Transverse colon (tissue), 4 donors: ENCODE data around the gene MAGEC3. TPM values are rescaled to one million over a fixed set of nuclear protein-coding genes. Genes with fewer than 3 reads are reported as not detected.
"Not testable (repeated sequence)": the region's sequence is repeated elsewhere in the genome, so short reads cannot be mapped to it uniquely, and the experiment has no call there.

Source experiments
- DNase-seq: peaks from one replicate; pipeline ENCODE4 v3.0.0-alpha.2; 2019
- H3K27ac ChIP-seq, 4 donors: fragments of 200-600 bp; sonication (generic); 2 replicates each; pipeline ENCODE4 v1.5.1; 2016 to 2018; ENCODE audit warnings: inconsistent platforms in 4 of 4
- H3K27me3 ChIP-seq: fragments of 200-600 bp; sonication (generic); 2 replicates; pipeline ENCODE4 v1.5.1; 2017; ENCODE audit warnings: inconsistent platforms
- H3K36me3 ChIP-seq, 4 donors: fragments of 200-600 bp; sonication (generic); 2 replicates each; pipeline ENCODE4 v1.5.1; 2017 to 2019; ENCODE audit warnings: inconsistent platforms in 4 of 4
- H3K4me1 ChIP-seq, 4 donors: fragments of 200-600 bp; sonication (generic); 2 replicates each; pipeline ENCODE4 v1.5.1; 2017 to 2020; ENCODE audit warnings: inconsistent platforms in 4 of 4
- H3K4me3 ChIP-seq, 4 donors: fragments of 200-600 bp; sonication (generic); 1 replicate in 1 of 4; 2 replicates in 3 of 4; pipeline versions ENCODE4 v1.5.1 to v1.6.1; 2017 to 2019; ENCODE audit warnings: inconsistent platforms in 4 of 4
- H3K9me3 ChIP-seq, 2 donors: fragments of 200-600 bp; sonication (generic); 2 replicates each; pipeline ENCODE4 v1.5.1; 2017 to 2019; ENCODE audit warnings: inconsistent platforms in 2 of 2
- EP300 ChIP-seq: sonication (generic); formaldehyde crosslinking; IDR thresholded peaks from one replicate; pipeline ENCODE4 v1.6.1; 2017; ENCODE audit warnings: antibody characterized with exemption, low read depth
- POLR2A ChIP-seq: fragments of 450-650 bp; IDR thresholded peaks from one replicate; pipeline ENCODE4 v1.6.1; 2016; ENCODE audit warnings: antibody characterized with exemption, mild to moderate bottlenecking, moderate library complexity
- POLR2AphosphoS5 ChIP-seq, 3 donors: sonication (generic); formaldehyde crosslinking; IDR thresholded peaks; one replicate each; pipeline ENCODE4 v1.6.1; 2016; ENCODE audit warnings: antibody characterized with exemption in 3 of 3
- WGBS, 2 donors: methylation state at CpG; one replicate each; pipeline ENCODE4 v1.1.5; 2018; ENCODE audit warnings: low coverage in 1 of 2; 5-methylcytosine and 5-hydroxymethylcytosine counted together
- in situ Hi-C, 4 donors: fragments of 200-750 bp; cut with MboI; loops; one replicate each; pipeline versions ENCODE4 v1.15.0 to v1.15.1; 2017; ENCODE audit warnings: low sequenced_read_pairs in 3 of 4, low pct_ligation_motif_present in 1 of 4, low pct_unique_long_range_greater_than_20kb in 1 of 4
- intact Hi-C: fragments of 100-400 bp; cut with DNase I; formaldehyde crosslinking; loops from one replicate; pipeline ENCODE4 v1.15.1; 2023; ENCODE audit warnings: low total_unique reads
- total RNA-seq, 4 donors: library from RNA; depleted of rRNA; stranded (reverse); fragments of >200 nt; gene quantifications; one replicate each; pipeline ENCODE4 v1.1.0, GENCODE V29; 2016
- TF ChIP-seq, protein P1 (sequence below), 5 experiments: fragments of 200-600 bp in 3 of 5; fragments of 450-650 bp in 2 of 5; sonication (generic) in 3 of 5; IDR thresholded peaks; 1 replicate in 2 of 5; 2 replicates in 3 of 5; pipeline ENCODE4 v1.5.1; 2016 to 2017; ENCODE audit warnings: antibody characterized with exemption in 5 of 5, inconsistent platforms in 3 of 5, mild to moderate bottlenecking in 2 of 5, moderate library complexity in 1 of 5

MAGEC3 gene
- total RNA-seq, 4 donors from 2014 or later: not detected

DNA sequence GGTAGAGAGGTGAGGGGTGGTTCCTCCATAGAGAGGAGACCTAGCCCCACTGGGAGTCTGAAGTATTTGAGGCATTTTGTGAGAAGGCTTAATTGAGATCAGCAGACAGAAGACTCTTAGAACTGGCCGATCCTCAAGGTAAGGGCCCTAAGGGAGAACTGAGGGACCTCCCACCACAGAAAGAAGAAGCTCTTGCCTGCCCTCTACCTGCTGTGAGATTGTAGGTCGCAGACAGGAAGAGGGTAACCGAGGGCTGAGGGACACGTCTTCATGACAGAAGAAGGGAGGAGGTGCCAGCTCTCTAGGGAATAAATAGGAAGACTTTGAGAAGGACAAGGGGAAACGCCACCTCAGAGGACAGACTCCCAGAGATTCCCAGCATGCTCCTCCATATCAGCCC lies 41.5 kb downstream of the MAGEC3 start:
- WGBS, 2 donors: 70% methylated on average over 5 of the region's 5 CpGs; no CpG with 5 or more reads in 1 of the 2 donors
- DNase-seq: no peak
- in situ Hi-C loops: no loop called here

DNA sequence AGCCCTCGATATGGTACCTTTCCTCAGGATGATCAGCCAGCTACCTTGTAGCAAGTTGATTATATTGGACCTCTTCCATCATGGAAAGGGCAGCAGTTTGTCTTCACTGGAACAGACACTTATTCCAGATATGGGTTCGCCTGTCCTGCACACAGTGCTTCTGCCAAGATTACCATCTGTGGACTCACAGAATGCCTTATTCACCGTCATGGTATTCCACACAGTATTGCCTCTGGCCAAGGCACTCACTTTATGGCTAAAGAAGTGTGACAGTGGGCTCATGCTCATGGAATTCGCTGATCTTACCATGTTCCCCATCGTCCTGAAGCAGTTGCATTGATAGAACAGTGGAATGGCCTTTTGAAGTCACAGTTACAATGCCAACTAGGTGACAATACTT lies 50.7 kb downstream of the MAGEC3 start:
- H3K9me3 ChIP-seq: not testable (repeated sequence)

More for the DNA sequence above, 41.5 kb downstream of the MAGEC3 start:
- TF ChIP-seq EP300 (no peak), POLR2A (no peak), POLR2AphosphoS5 (IDR thresholded peaks at IDR 0.05) (no peak)
- TF ChIP-seq, protein P1, sequence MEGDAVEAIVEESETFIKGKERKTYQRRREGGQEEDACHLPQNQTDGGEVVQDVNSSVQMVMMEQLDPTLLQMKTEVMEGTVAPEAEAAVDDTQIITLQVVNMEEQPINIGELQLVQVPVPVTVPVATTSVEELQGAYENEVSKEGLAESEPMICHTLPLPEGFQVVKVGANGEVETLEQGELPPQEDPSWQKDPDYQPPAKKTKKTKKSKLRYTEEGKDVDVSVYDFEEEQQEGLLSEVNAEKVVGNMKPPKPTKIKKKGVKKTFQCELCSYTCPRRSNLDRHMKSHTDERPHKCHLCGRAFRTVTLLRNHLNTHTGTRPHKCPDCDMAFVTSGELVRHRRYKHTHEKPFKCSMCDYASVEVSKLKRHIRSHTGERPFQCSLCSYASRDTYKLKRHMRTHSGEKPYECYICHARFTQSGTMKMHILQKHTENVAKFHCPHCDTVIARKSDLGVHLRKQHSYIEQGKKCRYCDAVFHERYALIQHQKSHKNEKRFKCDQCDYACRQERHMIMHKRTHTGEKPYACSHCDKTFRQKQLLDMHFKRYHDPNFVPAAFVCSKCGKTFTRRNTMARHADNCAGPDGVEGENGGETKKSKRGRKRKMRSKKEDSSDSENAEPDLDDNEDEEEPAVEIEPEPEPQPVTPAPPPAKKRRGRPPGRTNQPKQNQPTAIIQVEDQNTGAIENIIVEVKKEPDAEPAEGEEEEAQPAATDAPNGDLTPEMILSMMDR (IDR thresholded peaks at IDR 0.05): no peak
- no peaks in the 10 kb centered on the region for H3K36me3 ChIP-seq
- no peaks in the 10 kb centered on the region for H3K27me3 ChIP-seq
- no peak overlapping the region for H3K4me3 ChIP-seq
- no peak overlapping the region for H3K27ac ChIP-seq
- H3K9me3 ChIP-seq: no peaks in the 10 kb centered on the region
- intact Hi-C loops: no loop called here
- H3K4me1 ChIP-seq: no peaks in the 10 kb centered on the region

DNA sequence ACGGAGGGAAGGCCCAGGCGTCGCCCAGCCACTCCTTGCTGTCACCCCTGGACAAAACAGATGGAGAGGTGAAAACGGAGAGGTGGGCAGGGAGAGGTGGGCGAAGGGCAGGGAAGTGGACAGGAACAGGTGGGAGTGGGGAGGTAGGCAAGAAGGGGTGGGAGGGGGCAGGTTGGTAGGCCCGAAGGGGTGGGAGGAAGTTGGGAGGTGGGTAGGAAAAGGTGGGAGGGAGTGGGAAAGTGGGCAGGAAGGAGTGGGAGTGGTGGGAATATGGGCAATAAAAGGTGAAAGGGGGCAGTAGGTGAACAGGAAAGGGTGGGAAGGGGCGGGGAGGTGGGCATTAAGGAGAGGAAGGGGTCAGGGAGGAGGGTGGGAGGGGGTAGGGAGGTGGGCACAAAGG lies 56.6 kb downstream of the MAGEC3 start:
- 66 to 95% methylated on average over 3 to 7 of the region's 7 CpGs for WGBS, 2 donors
- intact Hi-C loops (no loop called here), in situ Hi-C loops (no loop called here)

More for the DNA sequence above, 50.7 kb downstream of the MAGEC3 start:
- DNase-seq, H3K4me3 ChIP-seq, intact Hi-C loops, H3K4me1 ChIP-seq, H3K27me3 ChIP-seq, in situ Hi-C loops, H3K27ac ChIP-seq, H3K36me3 ChIP-seq: not testable (repeated sequence)
- WGBS, 2 donors: 60% methylated on average over 5 of the region's 5 CpGs; no CpG with 5 or more reads in 1 of the 2 donors

DNA sequence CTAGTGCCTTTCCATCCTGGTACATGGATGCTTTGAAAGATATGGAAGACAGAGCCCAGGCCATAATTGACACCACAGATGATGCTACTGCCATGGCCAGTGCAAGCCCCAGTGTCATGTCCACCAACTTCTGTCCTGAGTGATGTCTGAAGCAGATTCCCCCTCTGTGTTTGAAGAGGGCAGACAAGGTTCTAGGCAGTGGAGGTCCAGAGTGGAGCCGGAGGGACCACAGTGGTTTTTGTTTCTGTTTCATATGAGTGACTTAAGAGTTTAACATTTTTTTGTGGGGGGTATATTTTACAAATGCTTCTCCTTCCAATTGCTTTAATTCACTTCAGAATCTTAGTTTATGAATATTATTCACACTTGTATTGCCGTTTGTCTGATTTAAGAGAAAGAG lies 59.6 kb downstream of the MAGEC3 start:
- DNase-seq: no peak
- in situ Hi-C loops (no loop called here), intact Hi-C loops (no loop called here)
- no peaks in the 10 kb centered on the region for H3K4me1 ChIP-seq
- H3K27ac ChIP-seq: no peak overlapping the region
- H3K36me3 ChIP-seq: no peaks in the 10 kb centered on the region
- no peaks in the 10 kb centered on the region for H3K9me3 ChIP-seq
- H3K4me3 ChIP-seq: no peak overlapping the region
- no peaks in the 10 kb centered on the region for H3K27me3 ChIP-seq
- TF ChIP-seq EP300: no peak
- TF ChIP-seq POLR2A: no peak
- no peak for TF ChIP-seq POLR2AphosphoS5 (IDR thresholded peaks at IDR 0.05)
- TF ChIP-seq, protein P1 (IDR thresholded peaks at IDR 0.05): no peak
- WGBS, 2 donors: 29 to 79% methylated on average over 1 to 2 of the region's 2 CpGs

More for the DNA sequence above, 56.6 kb downstream of the MAGEC3 start:
- Histone ChIP-seq H3K4me1 (no peaks in the 10 kb centered on the region), H3K36me3 (no peaks in the 10 kb centered on the region), H3K27ac (no peak overlapping the region), H3K9me3 (no peaks in the 10 kb centered on the region), H3K4me3 (no peak overlapping the region), H3K27me3 (no peaks in the 10 kb centered on the region)
- no peak for DNase-seq
- no peak for TF ChIP-seq EP300
- TF ChIP-seq, protein P1 (IDR thresholded peaks at IDR 0.05): no peak
- TF ChIP-seq POLR2A: no peak
- no peak for TF ChIP-seq POLR2AphosphoS5 (IDR thresholded peaks at IDR 0.05)

DNA sequence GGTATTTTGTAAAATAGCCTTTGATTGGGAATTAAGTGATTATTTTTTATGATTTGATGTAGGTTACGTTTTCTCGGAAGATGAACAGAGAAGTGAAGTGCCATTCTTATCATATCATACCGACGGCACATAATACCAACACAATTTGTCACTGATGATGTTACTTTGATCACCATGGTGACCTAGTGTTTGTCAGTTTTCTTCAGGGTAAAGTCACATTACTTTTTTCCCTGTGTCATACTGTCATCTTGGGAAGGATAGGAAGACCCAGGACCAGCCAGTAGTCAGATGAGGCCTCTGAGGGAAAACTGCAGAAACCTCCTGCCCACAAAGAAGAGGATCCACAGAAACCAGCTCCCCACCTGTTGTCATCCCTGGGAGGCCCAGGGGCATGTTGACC lies 64.2 kb downstream of the MAGEC3 start:
- Histone ChIP-seq H3K27me3 (no peaks in the 10 kb centered on the region), H3K4me1 (no peaks in the 10 kb centered on the region), H3K27ac (no peak overlapping the region), H3K9me3 (no peaks in the 10 kb centered on the region), H3K4me3 (no peak overlapping the region), H3K36me3 (no peaks in the 10 kb centered on the region)
- intact Hi-C loops (no loop called here), in situ Hi-C loops (no loop called here)
- WGBS, 2 donors: 40 to 91% methylated on average over 2 to 4 of the region's 4 CpGs
- no peak for DNase-seq
- TF ChIP-seq EP300 (no peak), POLR2AphosphoS5 (IDR thresholded peaks at IDR 0.05) (no peak), POLR2A (no peak)
- TF ChIP-seq, protein P1 (IDR thresholded peaks at IDR 0.05): no peak
